ENCODE measurements around the gene CAMK2N1. TPM values are rescaled to one million over a fixed set of nuclear protein-coding genes. Genes with fewer than 3 reads are reported as not detected.
A peak's percentile ranks its signal among the peaks of the same experiment; 100 is the strongest.

CAMK2N1 gene
- total and polyA plus RNA-seq, 2 of the 8 experiments (the other 6 are each of a cell fraction or from before 2014, with no cell fraction given) = 2.3 to 5.6 TPM

DNA sequence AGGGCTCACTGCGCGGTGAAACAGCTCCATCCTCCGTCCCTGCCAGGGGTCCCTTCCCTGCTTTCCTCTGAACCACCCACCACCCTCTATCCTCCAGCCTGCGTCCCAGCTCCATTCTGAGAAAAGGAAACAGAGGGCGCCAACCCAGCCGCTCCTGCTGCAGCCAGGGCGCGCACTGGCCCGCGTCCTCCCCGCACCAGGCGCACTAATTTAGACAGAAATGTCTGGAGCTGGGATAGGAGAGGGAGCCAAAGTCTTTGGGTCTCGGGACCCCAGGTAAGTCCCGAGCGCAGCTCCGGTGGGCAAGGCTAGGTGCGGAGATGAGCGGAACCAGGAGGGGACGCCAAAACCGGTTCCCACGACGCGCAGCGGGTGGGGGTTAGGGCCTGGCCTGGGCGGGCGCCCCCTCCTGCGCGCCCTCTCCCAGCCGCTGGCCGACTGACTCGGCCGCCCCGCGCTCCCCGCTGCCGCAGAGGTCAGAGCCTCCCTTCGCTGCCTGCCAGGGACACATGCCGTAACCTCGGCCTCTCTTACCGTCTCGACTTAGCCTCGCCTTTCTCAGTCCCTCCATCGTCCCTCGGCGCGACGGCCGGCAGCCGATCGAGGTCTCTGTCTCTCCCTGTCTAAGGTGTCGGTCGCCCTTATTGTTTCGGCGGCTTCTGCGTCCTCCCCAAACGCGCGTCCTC lies 2.0 kb downstream of the CAMK2N1 start (continued):
- TF ChIP-seq BCL11A (IDR thresholded peaks at IDR 0.05; ENCODE audit: low read depth in 2 of 2, low read length in 2 of 2) (no peak), POU5F1 (IDR thresholded peaks at IDR 0.05; ENCODE audit: low read depth, low read length) (no peak), KDM1A (IDR thresholded peaks at IDR 0.05; ENCODE audit: borderline replicate concordance, low read length) (peak; percentile 37; the same call in 1 of the 2 replicates), ZNF274 (IDR thresholded peaks at IDR 0.05; ENCODE audit: borderline replicate concordance, extremely low read depth, low read length) (no peak), SIN3A (conservative IDR thresholded peaks at IDR 0.05 in 1 of 2, IDR thresholded peaks at IDR 0.05 in 1 of 2; ENCODE audit: low read depth in 1 of 2, low read length in 2 of 2) (0 out of 4 replicates have a peak, but pooled peaks of 1 of the 2 experiments have one; percentile 4), HDAC2 (IDR thresholded peaks at IDR 0.05; ENCODE audit: borderline replicate concordance in 1 of 2, low read depth in 2 of 2, low read length in 2 of 2) (0 out of 4 replicates have a peak, but pooled peaks of 1 of the 2 experiments have one; percentile 24), CTBP2 (IDR thresholded peaks at IDR 0.05; ENCODE audit: borderline replicate concordance, insufficient read depth, insufficient read length, low read length) (no peak), CREB1 (IDR thresholded peaks at IDR 0.05) (0 out of 2 replicates have a peak, but pooled peaks have one; percentile 48), CEBPB (IDR thresholded peaks at IDR 0.05; ENCODE audit: low read depth, low read length) (no peak), JUND (IDR thresholded peaks at IDR 0.05; ENCODE audit: low read length) (no peak), CHD2 (IDR thresholded peaks at IDR 0.05; ENCODE audit: low read length) (no peak), NRF1 (IDR thresholded peaks at IDR 0.05; ENCODE audit: low read depth, low read length) (no peak), RBBP5 (IDR thresholded peaks at IDR 0.05; ENCODE audit: borderline replicate concordance, low read depth, low read length) (0 out of 2 replicates have a peak, but pooled peaks have one; percentile 8), GTF2F1 (IDR thresholded peaks at IDR 0.05; ENCODE audit: borderline replicate concordance, low read depth, low read length) (no peak), SAP30 (IDR thresholded peaks at IDR 0.05; ENCODE audit: insufficient read depth, insufficient replicate concordance, low read length) (no peak)
- TF ChIP-seq, protein P1, sequence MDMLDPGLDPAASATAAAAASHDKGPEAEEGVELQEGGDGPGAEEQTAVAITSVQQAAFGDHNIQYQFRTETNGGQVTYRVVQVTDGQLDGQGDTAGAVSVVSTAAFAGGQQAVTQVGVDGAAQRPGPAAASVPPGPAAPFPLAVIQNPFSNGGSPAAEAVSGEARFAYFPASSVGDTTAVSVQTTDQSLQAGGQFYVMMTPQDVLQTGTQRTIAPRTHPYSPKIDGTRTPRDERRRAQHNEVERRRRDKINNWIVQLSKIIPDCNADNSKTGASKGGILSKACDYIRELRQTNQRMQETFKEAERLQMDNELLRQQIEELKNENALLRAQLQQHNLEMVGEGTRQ (IDR thresholded peaks at IDR 0.05; ENCODE audit: low read length) = no peak
- TF ChIP-seq, protein P2, sequence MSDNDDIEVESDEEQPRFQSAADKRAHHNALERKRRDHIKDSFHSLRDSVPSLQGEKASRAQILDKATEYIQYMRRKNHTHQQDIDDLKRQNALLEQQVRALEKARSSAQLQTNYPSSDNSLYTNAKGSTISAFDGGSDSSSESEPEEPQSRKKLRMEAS (IDR thresholded peaks at IDR 0.05) = peak; percentile 64
- TF ChIP-seq, protein P3, sequence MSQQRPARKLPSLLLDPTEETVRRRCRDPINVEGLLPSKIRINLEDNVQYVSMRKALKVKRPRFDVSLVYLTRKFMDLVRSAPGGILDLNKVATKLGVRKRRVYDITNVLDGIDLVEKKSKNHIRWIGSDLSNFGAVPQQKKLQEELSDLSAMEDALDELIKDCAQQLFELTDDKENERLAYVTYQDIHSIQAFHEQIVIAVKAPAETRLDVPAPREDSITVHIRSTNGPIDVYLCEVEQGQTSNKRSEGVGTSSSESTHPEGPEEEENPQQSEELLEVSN (IDR thresholded peaks at IDR 0.05) = peak; percentile 52; the same call in 1 of the 2 replicates
- TF ChIP-seq, protein P4, sequence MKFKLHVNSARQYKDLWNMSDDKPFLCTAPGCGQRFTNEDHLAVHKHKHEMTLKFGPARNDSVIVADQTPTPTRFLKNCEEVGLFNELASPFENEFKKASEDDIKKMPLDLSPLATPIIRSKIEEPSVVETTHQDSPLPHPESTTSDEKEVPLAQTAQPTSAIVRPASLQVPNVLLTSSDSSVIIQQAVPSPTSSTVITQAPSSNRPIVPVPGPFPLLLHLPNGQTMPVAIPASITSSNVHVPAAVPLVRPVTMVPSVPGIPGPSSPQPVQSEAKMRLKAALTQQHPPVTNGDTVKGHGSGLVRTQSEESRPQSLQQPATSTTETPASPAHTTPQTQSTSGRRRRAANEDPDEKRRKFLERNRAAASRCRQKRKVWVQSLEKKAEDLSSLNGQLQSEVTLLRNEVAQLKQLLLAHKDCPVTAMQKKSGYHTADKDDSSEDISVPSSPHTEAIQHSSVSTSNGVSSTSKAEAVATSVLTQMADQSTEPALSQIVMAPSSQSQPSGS (IDR thresholded peaks at IDR 0.05; ENCODE audit: low read length) = no peak

Data from H1 (cell line).